PC-3 (cell line): ENCODE results near the gene LRRC52. TPM values are rescaled to one million over a fixed set of nuclear protein-coding genes. Genes with fewer than 3 reads are reported as not detected.

Source experiments
- ATAC-seq: fragments of 200-7000 bp; cut with Tn5 transposase; 2 replicates; pipeline ENCODE4 v1.9.1; 2020; ENCODE audit warnings: mild to moderate bottlenecking, moderate library complexity
- BruUV-seq: library from RNA; stranded (reverse); fragments of 400-500 nt; replicated peaks from 2 replicates; lab custom pipeline; 2021; lab: Mats Ljungman, UMichigan
- CTCF ChIA-PET: fragments of 300-600 bp; sonication (Branson Sonifier 250); formaldehyde crosslinking; loops from one replicate; lab custom pipeline; 2022; ENCODE audit warnings: antibody characterized with exemption; lab: Charles Lee
- POLR2A ChIA-PET: fragments of 300-600 bp; sonication (Branson Sonifier 250); formaldehyde crosslinking; loops from one replicate; lab custom pipeline; 2022; ENCODE audit warnings: antibody characterized with exemption; ENCODE audit not compliant: unreplicated experiment; lab: Charles Lee
- DNase-seq: peaks from one replicate; pipeline ENCODE4 v3.0.0-alpha.2; 2015
- H2AFZ ChIP-seq: fragments of 300-600 bp; sonication (generic); 2 replicates; pipeline ENCODE4 v1.6.0; 2016; ENCODE audit warnings: antibody characterized with exemption, low read length
- H3F3A ChIP-seq: fragments of 300-600 bp; sonication (generic); one replicate; pipeline ENCODE4 v1.6.0; 2017; ENCODE audit warnings: antibody characterized with exemption, low read length, control low read depth, mild to moderate bottlenecking; ENCODE audit not compliant: unreplicated experiment
- H3K27ac ChIP-seq: fragments of 300-600 bp; sonication (generic); 2 replicates; pipeline ENCODE4 v1.5.1; 2016; ENCODE audit warnings: mild to moderate bottlenecking, low read length
- H3K27me3 ChIP-seq: fragments of 300-600 bp; sonication (generic); 2 replicates; pipeline ENCODE4 v1.6.1; 2016; ENCODE audit warnings: low read length, mixed read lengths
- H3K36me3 ChIP-seq: fragments of 300-600 bp; sonication (generic); 2 replicates; pipeline ENCODE4 v1.6.1; 2016; ENCODE audit warnings: low read depth, mixed run types, low read length, mixed read lengths
- H3K4me1 ChIP-seq: fragments of 300-600 bp; sonication (generic); 2 replicates; pipeline ENCODE4 v1.5.1; 2016; ENCODE audit warnings: low read length; ENCODE audit not compliant: insufficient read depth
- H3K4me2 ChIP-seq: fragments of 300-600 bp; sonication (generic); 2 replicates; pipeline ENCODE4 v1.6.0; 2016; ENCODE audit warnings: low read length
- H3K4me3 ChIP-seq: fragments of 300-600 bp; sonication (generic); 2 replicates; pipeline ENCODE4 v1.5.1; 2016; ENCODE audit warnings: mild to moderate bottlenecking, low read length, mixed read lengths
- H3K79me2 ChIP-seq: fragments of 300-600 bp; sonication (generic); 2 replicates; pipeline ENCODE4 v1.6.1; 2017; ENCODE audit warnings: low read length, mixed read lengths
- H3K9ac ChIP-seq: fragments of 300-600 bp; sonication (generic); 2 replicates; pipeline ENCODE4 v1.6.0; 2016; ENCODE audit warnings: mild to moderate bottlenecking, low read length
- H3K9me2 ChIP-seq: fragments of 300-600 bp; sonication (generic); replicated peaks from 2 replicates; pipeline ENCODE4 v1.6.1; 2016; ENCODE audit warnings: mixed run types, low read length, mixed read lengths
- H3K9me3 ChIP-seq: fragments of 300-600 bp; sonication (generic); 2 replicates; pipeline ENCODE4 v1.6.1; 2016; ENCODE audit warnings: low read length, mixed read lengths
- H4K20me1 ChIP-seq: fragments of 300-600 bp; sonication (generic); 2 replicates; pipeline ENCODE4 v1.6.1; 2016; ENCODE audit warnings: low read length, mixed read lengths
- CTCF ChIP-seq: fragments of 300-600 bp; sonication (generic); conservative IDR thresholded peaks from 2 replicates; pipeline ENCODE4 v1.5.1; 2017; ENCODE audit warnings: antibody characterized with exemption, low read depth, mild to moderate bottlenecking, low read length
- EZH2 ChIP-seq: fragments of 300-600 bp; sonication (generic); IDR thresholded peaks from one replicate; pipeline ENCODE4 v1.6.1; 2017; ENCODE audit warnings: antibody characterized with exemption, mild to moderate bottlenecking, low read length; ENCODE audit not compliant: unreplicated experiment
- EZH2phosphoT487 ChIP-seq: fragments of 300-600 bp; sonication (generic); IDR thresholded peaks from 2 replicates; pipeline ENCODE4 v1.6.1; 2018; ENCODE audit warnings: mild to moderate bottlenecking, antibody characterized with exemption, low read length, borderline replicate concordance
- intact Hi-C: fragments of 100-400 bp; cut with micrococcal nuclease; formaldehyde crosslinking; loops from 2 replicates; pipeline ENCODE4 v1.9.0; 2023
- total RNA-seq: library from RNA; depleted of rRNA; stranded (reverse); fragments of >200 nt; gene quantifications from 2 replicates; pipeline ENCODE4 v1.2.3, GENCODE V29; 2014

LRRC52 gene
- total RNA-seq, 1 experiment from 2014 or later: not detected

DNA sequence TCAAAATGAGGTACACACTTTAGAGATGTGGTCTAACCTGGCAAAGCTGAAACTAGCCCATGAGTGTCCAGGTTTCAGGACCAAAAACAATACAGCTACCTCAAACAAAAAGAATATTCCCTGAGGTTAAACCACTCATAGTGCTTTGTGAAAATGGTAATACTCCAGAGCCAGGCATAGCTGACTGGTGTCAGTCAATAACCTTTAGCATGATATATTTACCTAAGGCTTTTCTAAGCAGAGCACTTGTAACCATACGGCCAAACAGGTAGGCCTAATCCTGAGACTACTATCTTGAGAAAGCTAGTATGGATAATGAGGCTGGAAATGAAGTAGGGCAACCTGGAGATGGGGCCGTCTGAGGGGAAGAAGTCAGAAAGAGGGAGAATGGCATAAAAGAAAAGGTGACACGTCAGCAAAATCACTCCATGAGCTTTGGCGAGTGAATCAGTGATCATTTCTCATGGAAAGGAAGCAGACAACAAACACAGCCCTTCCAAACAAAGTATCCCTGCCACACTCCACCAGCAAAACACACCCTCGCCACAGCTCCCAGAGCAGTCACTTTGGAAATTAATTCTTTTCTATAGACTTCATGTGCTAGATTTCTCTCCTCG is 1.7 kb upstream of the LRRC52 start:
- ATAC-seq: no peak
- POLR2A ChIA-PET: no interaction called here
- no peak overlapping the region for H2AFZ ChIP-seq
- no peaks in the 10 kb centered on the region for H3F3A ChIP-seq
- H3K36me3 ChIP-seq: no peaks in the 10 kb centered on the region
- CTCF ChIA-PET: no interaction called here
- no peak overlapping the region for H3K4me2 ChIP-seq
- no TSS peak for BruUV-seq
- no peak overlapping the region for H3K27ac ChIP-seq
- intact Hi-C loops: no loop called here
- H3K4me3 ChIP-seq: no peak overlapping the region
- H3K4me1 ChIP-seq: peaks cover 11% of the 10 kb centered on the region
- TF ChIP-seq EZH2: no peak
- no peak for TF ChIP-seq EZH2phosphoT487
- no peak for TF ChIP-seq CTCF
- H4K20me1 ChIP-seq: no peaks in the 10 kb centered on the region
- H3K9ac ChIP-seq: no peak overlapping the region
- peaks cover 37% of the 10 kb centered on the region for H3K27me3 ChIP-seq
- DNase-seq: no peak
- H3K9me3 ChIP-seq: no peaks in the 10 kb centered on the region
- no peaks in the 10 kb centered on the region for H3K9me2 ChIP-seq
- no peaks in the 10 kb centered on the region for H3K79me2 ChIP-seq

GRCh38 chr1:165542647-165543046 is 1.2 kb upstream of the LRRC52 start:
- ChIA-PET CTCF (no interaction called here), POLR2A (no interaction called here)
- intact Hi-C loops: no loop called here
- no peaks in the 10 kb centered on the region for H3K79me2 ChIP-seq
- no peaks in the 10 kb centered on the region for H3K9me2 ChIP-seq
- peaks cover 36% of the 10 kb centered on the region for H3K27me3 ChIP-seq
- ATAC-seq (no peak), DNase-seq (no peak)
- no peaks in the 10 kb centered on the region for H3K9me3 ChIP-seq
- H3F3A ChIP-seq: no peaks in the 10 kb centered on the region
- H3K4me2 ChIP-seq: no peak overlapping the region
- no peak overlapping the region for H3K4me3 ChIP-seq
- no TSS peak for BruUV-seq
- peaks cover 11% of the 10 kb centered on the region for H3K4me1 ChIP-seq
- H2AFZ ChIP-seq: no peak overlapping the region
- no peaks in the 10 kb centered on the region for H4K20me1 ChIP-seq
- TF ChIP-seq CTCF (no peak), EZH2 (no peak), EZH2phosphoT487 (no peak)
- H3K36me3 ChIP-seq: no peaks in the 10 kb centered on the region
- no peak overlapping the region for H3K9ac ChIP-seq
- H3K27ac ChIP-seq: no peak overlapping the region

- no peaks in the 10 kb centered on the region for H3K4me1 ChIP-seq
- BruUV-seq: no TSS peak
- no peaks in the 10 kb centered on the region for H3F3A ChIP-seq
- ChIA-PET POLR2A (no interaction called here), CTCF (no interaction called here)
- H3K4me3 ChIP-seq: no peak overlapping the region
- TF ChIP-seq CTCF (no peak), EZH2 (no peak), EZH2phosphoT487 (no peak)
- H3K9ac ChIP-seq: no peak overlapping the region
- H3K27me3 ChIP-seq: peaks cover 47% of the 10 kb centered on the region
- H3K4me2 ChIP-seq: no peak overlapping the region
- no peaks in the 10 kb centered on the region for H3K36me3 ChIP-seq
- H3K9me3 ChIP-seq: no peaks in the 10 kb centered on the region
- H3K9me2 ChIP-seq: no peaks in the 10 kb centered on the region
- H3K79me2 ChIP-seq: no peaks in the 10 kb centered on the region
- no peak overlapping the region for H3K27ac ChIP-seq
- DNase-seq: no peak
- intact Hi-C loops: no loop called here
- H4K20me1 ChIP-seq: no peaks in the 10 kb centered on the region
- H2AFZ ChIP-seq: no peak overlapping the region
- ATAC-seq: no peak
Observed at GRCh38 chr1:165544996-165545395, 1.2 kb downstream of the LRRC52 start.
